Sigmoid colon (tissue), 4 donors: ENCODE measurements around the gene THOC7.

Experiments
- POLR2A ChIP-seq, 2 donors: fragments of 450-650 bp; IDR thresholded peaks; one replicate each; pipeline ENCODE4 v1.6.1; 2016; ENCODE audit warnings: antibody characterized with exemption in 2 of 2, mild to moderate bottlenecking in 2 of 2, moderate library complexity in 2 of 2
- POLR2AphosphoS5 ChIP-seq, 4 donors: sonication (generic); formaldehyde crosslinking; IDR thresholded peaks; one replicate each; pipeline ENCODE4 v1.6.1; 2017; ENCODE audit warnings: antibody characterized with exemption in 4 of 4
- TF ChIP-seq, protein P1 (sequence below), 4 experiments: fragments of 450-650 bp in 3 of 4; fragments of 200-600 bp in 1 of 4; IDR thresholded peaks; one replicate each; pipeline ENCODE4 v1.5.1; 2016 to 2019; ENCODE audit warnings: antibody characterized with exemption in 4 of 4, mild to moderate bottlenecking in 3 of 4, moderate library complexity in 2 of 4

DNA sequence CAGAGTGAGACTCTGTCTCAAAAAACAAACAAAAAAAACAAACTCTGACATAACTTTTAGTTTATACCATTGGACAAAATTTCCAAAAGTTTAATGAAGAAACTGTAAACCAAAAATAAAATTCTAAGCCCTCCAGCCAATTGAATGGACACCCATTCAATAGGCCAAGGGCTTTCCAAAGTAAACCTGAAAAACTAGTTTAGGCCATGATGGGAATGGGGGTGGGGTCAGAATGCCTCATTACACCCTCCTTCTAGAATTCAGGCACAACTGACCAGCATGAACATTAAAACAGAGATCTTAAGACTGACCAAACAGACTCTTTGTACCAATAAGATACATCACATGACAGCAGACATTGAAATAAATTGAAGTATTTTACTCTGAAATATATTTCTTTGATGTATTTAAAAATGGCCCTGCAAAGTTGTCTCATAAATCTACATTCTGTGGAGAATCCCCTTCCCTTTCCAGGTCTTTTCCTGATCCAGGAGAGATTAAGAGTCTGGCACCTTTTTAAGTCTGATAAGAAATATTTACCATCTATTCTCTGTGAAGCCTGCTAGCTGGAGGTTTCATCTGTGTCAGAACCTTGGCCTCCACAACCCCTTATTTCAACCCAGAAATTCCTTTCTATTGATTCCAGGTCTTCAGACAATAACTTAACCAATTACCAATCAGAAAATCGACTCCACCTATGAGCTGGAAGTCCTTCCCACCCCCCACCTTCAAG is 15.7 kb downstream of the THOC7 start:
- TF ChIP-seq, protein P1, sequence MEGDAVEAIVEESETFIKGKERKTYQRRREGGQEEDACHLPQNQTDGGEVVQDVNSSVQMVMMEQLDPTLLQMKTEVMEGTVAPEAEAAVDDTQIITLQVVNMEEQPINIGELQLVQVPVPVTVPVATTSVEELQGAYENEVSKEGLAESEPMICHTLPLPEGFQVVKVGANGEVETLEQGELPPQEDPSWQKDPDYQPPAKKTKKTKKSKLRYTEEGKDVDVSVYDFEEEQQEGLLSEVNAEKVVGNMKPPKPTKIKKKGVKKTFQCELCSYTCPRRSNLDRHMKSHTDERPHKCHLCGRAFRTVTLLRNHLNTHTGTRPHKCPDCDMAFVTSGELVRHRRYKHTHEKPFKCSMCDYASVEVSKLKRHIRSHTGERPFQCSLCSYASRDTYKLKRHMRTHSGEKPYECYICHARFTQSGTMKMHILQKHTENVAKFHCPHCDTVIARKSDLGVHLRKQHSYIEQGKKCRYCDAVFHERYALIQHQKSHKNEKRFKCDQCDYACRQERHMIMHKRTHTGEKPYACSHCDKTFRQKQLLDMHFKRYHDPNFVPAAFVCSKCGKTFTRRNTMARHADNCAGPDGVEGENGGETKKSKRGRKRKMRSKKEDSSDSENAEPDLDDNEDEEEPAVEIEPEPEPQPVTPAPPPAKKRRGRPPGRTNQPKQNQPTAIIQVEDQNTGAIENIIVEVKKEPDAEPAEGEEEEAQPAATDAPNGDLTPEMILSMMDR (IDR thresholded peaks at IDR 0.05) = no peak
- TF ChIP-seq POLR2AphosphoS5 (IDR thresholded peaks at IDR 0.05) (no peak), POLR2A (IDR thresholded peaks at IDR 0.05) (no peak)
